ENCODE data around the gene RSPO1. TPM values are rescaled to one million over a fixed set of nuclear protein-coding genes. Genes with fewer than 3 reads are reported as not detected.

The RSPO1 gene
- total RNA-seq, result not detected in 2 replicates

GRCh38 chr1:37634244-37634991 lies at the start of gene RSPO1:
Gene RSPO1, minus strand, starts transcription at chr1:37634892. Its CDS starts 5,231 bp downstream, at chr1:37629661.

GRCh38 chr1:37595440-37596181 lies 39.1 kb downstream of the RSPO1 start, which contains the start of gene GNL2:
Gene GNL2, minus strand, starts transcription at chr1:37595937. Its CDS starts 115 bp downstream, at chr1:37595822.

Other genes with a start within 250 kb of the RSPO1 start
- 3.9 and 5.6 TPM in 2 replicates for gene ZC3H12A, start 160.3 kb downstream of the RSPO1 start, total RNA-seq
- 57.5 and 72.0 TPM in 2 replicates for gene MEAF6, start 120.1 kb downstream of the RSPO1 start, total RNA-seq
- 13.1 and 14.0 TPM in 2 replicates for gene SNIP1, start 80.6 kb downstream of the RSPO1 start, total RNA-seq
- 0.65 and 1.2 TPM in 2 replicates for gene DNALI1, start 78.0 kb downstream of the RSPO1 start, total RNA-seq
- gene GNL2, start 39.0 kb downstream of the RSPO1 start, total RNA-seq, result 73.7 and 81.5 TPM in 2 replicates
- 12.0 and 15.3 TPM in 2 replicates for gene CDCA8, start 57.6 kb upstream of the RSPO1 start, total RNA-seq
- gene EPHA10, start 130.2 kb upstream of the RSPO1 start, total RNA-seq, result not detected in 2 replicates
- 0.32 TPM in 1 of 2 replicates, not detected in the other for gene MANEAL, start 159.0 kb upstream of the RSPO1 start, total RNA-seq
- 21.1 TPM in 2 replicates for gene C1orf122, start 172.9 kb upstream of the RSPO1 start, total RNA-seq
- gene YRDC, start 173.3 kb upstream of the RSPO1 start, total RNA-seq, result 21.4 and 41.3 TPM in 2 replicates
- gene MTF1, start 224.7 kb upstream of the RSPO1 start, total RNA-seq, result 1.9 and 2.1 TPM in 2 replicates